Brain pericyte (primary cell): ENCODE measurements around the gene PPA1.
"Not testable (repeated sequence)": the region's sequence is repeated elsewhere in the genome, so short reads cannot be mapped to it uniquely, and the experiment has no call there.

Experiments used
- DNase-seq: peaks from one replicate; pipeline ENCODE4 v3.0.0-alpha.2; 2012; ENCODE audit warnings: low read depth, low spot score

The PPA1 gene

DNA sequence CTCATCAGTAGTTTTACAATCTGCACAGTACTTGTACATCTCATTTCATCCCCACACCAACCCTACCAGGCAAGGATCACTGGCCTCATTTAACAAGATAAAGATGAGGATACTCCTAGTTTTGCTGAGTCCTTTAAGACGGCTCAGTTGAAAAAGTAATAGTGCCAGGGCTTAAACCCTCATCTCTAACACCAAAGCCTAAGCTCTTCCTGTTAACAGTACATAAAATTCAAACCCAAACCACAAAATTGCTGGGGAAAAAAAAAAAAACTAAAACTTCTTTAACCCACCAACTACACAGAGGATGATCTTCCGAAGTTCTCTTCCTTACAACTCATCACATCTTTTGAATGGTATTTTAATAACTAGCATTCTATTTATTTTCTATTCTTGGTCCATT lies 64.2 kb downstream of the PPA1 start:
- DNase-seq: no peak

DNA sequence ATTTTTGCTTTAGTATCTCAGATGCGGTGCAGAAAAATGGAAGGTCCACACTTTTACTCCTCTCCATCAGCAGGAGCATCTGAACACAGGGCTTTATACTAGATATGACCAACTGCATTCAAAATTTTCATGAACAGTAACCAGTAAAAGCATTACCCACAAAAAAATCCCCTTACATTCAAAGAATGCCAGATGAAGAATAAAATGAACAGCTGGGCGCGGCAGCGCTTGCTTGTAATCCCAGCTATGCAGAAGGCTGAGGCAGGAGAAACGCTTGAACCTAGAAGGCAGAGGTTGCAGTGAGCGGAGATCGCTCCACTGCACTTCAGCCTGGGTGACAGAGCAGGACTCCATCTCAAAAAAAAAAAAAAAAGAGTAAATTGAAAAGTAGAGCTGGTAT lies 66.0 kb downstream of the PPA1 start:
- no peak for DNase-seq

DNA sequence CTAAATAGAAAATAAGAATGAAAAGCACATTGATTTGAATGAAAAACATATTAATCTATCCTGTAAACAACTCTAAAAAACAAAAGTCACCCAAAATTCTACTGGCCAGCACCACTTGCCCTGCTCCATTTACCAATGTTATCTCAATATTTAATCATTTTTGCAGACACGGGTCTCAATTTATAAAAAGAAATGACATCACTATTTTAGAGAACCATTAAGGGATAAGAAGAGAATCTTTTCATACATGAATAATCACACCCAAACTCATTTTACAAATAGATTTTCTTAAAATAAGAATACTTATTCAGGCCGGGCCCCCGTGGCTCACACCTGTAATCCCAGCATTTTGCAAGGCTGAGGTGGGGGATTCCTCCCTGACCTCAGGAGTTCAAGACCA lies 66.8 kb downstream of the PPA1 start:
- no peak for DNase-seq

DNA sequence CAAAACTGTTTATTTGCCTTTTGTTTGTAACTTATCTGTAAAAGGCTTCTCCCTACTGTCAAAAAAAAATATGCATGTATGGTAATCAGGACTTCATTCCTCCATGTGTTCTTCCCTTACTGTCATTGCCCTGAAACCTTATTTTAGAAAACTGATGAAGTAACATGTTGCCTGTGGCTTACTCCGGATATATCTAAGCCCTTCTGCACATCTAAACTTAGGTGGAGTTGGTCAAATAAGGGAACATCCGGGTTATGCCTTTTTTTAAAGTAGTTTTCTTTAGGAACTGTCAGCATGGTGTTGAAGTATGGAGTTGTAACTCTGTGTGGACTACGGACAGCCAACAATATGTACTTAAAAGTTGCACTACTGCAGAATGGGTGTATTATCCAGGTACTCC lies 69.1 kb downstream of the PPA1 start:
- DNase-seq: no peak

DNA sequence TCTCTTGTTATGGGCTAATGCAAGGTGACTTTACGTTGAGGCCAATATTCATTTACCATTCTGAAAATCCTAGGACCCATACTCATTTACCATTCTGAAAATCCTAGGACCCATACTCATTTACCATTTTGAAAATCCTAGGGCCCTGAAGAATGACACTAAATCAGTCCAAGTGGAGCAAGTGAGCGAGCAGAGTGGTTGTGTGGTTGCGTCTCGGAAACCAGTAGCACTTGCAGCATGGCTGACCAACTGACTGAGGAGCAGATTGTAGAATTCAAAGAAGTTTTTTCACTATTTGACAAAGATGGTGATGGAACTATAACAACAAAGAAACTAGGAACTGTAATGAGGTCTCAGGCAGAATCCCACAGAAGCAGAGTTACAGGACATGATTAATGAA lies 69.8 kb downstream of the PPA1 start:
- no peak for DNase-seq

DNA sequence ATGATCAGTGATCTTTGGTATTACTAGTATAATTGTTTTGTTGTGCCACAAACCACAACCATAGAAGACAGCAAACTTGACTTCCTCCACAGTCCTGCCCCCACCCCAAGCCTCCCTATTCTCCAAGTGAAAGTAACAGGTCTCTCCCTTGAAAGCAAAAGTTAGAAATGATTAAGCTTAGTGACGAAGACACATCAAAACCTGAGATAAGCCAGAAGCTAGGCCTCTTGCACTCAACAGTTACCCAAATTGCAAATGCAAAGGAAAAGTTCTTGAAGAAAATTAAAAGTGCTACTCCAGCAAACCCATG lies 70.4 kb downstream of the PPA1 start:
- DNase-seq: no peak

DNA sequence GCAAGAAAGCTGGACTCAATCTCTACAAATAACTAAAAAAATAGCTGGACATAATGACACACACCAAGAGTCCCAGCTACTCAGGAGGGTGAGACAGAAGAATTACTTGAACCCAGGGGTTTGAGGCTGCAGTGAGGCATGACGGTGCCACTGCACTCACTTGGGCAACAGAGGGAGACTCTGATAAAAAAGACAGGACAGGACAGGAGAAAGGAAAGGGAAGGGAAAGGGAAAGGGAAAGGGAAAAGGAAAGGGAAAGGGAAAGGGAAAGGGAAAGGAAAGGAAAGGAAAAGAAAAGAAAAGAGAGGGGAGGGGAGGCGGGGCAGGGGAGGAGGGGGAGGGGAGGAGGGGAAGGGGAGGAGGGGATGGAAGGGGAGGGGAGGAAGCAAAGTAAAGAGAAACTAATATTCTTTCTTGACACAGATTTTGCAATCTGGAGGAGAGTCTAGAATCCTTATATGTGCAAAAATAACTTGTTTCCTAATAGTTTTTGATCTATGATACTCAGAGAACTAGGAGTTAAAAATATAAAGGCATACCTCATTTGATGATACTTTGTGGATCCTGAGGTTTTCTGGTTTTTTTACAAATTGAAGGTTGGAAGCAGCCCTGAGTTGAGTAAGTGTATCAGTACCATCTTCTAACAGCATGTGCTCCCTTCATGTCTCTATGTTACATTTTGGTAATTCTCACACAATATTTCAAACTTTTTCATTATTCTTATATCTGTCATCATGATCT lies 70.9 kb downstream of the PPA1 start:
- DNase-seq: no peak

DNA sequence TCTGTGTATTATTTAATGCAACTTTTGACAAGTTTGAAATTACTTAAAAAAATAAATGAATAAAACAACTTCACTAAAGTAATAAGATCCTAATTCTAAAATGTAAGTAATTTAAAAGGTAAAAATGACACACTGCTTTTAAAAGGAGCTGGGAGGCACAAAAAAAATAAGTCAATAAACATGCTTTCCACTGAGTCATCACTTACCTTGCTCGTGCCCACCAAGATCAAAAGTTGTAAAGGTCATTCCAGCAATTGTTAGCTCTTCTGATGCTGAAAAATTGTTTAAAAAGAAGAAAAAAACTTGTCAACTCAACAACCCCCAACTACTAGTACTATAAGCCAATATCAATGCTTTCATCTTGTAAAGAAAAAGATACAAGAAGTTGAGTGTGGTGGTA lies 72.4 kb downstream of the PPA1 start:
- no peak for DNase-seq

DNA sequence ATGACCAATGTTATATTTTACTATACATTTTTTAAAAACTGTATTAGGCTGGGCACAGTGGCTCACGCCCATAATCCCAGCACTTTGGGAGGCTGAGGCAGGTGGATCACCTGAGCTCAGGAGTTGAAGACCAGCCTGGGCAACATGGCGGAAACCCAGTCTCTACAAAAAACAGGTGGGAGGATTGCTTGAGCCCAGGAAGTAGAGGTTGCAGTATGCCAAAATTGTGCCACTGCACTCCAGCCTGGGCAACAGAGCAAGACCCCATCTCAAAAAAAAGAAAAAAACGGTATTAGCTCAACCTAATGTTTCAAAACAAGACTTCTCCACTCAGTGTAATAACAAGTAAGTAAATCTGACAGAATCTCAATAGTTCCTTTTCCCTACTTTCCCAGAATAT lies 73.9 kb downstream of the PPA1 start:
- not testable (repeated sequence) for DNase-seq

DNA sequence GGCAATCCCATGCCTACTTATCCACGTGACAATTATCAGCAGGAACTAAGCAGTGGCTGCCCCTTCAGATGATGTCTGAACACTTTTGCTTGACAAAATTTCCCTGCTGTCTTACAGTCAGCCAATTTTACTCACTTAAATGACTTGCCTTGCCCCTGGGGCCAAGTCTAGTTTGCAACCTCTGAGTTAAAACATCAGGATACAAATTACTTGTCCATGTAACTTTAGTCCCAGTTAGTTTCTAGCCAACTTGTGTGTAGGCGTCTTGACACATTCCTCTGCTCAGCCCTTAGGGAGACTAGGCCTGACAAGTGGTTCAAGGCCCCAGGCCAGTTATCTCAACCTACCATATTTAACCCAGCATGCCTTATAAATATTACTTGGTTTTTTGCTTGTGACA lies 75.1 kb downstream of the PPA1 start:
- DNase-seq: no peak

DNA sequence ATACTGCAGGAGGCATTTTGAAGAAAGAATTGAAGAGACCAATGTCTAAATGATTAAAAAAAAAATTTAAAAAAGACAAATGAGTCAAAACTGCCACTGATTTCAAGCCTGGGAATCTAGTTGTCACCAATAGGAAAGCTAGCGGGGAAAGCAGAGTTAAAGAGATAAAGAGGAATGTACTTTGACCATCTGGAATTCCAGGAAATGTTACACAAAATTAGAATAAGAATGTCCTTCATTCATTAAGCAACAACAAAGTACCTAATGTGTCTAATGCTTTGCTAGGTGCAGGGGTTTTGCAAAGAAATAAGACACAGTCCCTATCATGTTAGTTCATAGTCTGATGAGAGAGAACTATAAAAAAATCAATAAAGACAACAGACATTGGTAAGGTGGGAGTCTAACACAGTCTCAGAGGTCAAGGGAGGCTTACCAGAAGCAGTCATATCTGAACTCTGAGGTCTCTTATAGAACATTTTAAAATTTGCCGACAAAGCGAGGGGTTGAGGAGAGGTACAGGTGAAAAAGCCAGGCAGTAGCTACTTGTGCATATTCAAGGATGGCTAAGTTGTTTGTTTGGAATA lies 77.9 kb downstream of the PPA1 start:
- DNase-seq: no peak
